ENCODE results near the gene DLGAP1. TPM values are rescaled to one million over a fixed set of nuclear protein-coding genes. Genes with fewer than 3 reads are reported as not detected.

DLGAP1 gene
- total RNA-seq, 1 experiment from 2014 or later, result 0.14 TPM

- in situ Hi-C loops (cut with HindIII; ENCODE audit: low pct_unique_long_range_greater_than_20kb, low sequenced_read_pairs), result no loop called here
- no peak for DNase-seq (ENCODE audit: low read depth)
Observed at GRCh38 chr18:3910512-3910911, 544.6 kb downstream of the DLGAP1 start.

GRCh38 chr18:3907955-3908354 is 547.2 kb downstream of the DLGAP1 start:
- no peak for DNase-seq (ENCODE audit: low read depth)
- in situ Hi-C loops (cut with HindIII; ENCODE audit: low pct_unique_long_range_greater_than_20kb, low sequenced_read_pairs), result no loop called here

DNA sequence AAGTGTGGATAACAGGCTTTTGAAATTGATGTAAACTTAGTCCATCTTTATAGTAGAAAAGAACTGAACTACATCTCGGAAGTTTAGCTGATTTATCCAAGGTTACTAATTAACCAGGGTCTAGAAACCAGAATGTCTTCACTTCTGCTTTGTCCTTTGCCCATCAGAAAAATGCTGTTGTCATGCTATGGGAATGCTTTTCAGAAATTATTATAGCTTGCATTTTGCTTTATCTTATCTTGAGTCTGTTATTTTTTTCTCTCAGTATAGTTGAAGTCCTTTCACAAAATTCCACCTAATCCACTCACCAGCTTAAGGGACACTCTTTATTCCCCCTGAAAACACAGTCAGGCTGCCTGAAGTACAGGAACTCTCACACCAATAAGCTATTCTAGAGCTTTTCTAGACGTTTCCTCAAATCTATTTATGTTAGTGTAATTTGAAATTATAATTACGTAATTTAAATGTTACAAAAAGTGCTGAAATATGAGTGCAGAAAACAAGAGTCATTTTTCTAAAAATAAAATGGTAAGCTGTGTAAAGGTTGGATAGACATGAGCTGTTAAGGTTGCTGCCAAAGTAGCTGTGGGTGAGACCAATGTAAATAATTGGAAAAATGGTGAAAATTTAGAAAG is 548.9 kb downstream of the DLGAP1 start:
- no peak for DNase-seq (ENCODE audit: low read depth)
- in situ Hi-C loops (cut with HindIII; ENCODE audit: low pct_unique_long_range_greater_than_20kb, low sequenced_read_pairs), result no loop called here

DNA sequence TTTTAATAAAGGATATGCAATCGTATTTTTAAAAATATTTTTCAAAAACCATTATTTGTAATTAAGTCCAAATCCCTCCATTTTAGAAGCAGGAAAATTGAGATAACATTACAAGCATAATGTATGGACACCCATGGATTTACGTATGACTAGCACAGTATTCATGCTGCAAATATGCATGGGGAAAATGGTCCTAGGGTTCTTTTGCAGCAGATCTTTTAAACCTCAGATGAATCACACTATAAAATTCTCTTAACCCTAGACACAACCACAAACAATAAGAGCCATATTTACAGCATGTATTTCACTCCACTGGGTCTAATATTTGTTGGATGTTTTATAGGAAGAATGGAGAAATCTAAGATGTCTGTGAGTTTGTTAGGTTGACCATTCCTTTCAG is 551.8 kb downstream of the DLGAP1 start:
- no peak for DNase-seq (ENCODE audit: low read depth)
- in situ Hi-C loops (cut with HindIII; ENCODE audit: low pct_unique_long_range_greater_than_20kb, low sequenced_read_pairs), result no loop called here

GRCh38 chr18:3902676-3903075 is 552.4 kb downstream of the DLGAP1 start:
- DNase-seq (ENCODE audit: low read depth), result no peak
- in situ Hi-C loops (cut with HindIII; ENCODE audit: low pct_unique_long_range_greater_than_20kb, low sequenced_read_pairs), result no loop called here

DNA sequence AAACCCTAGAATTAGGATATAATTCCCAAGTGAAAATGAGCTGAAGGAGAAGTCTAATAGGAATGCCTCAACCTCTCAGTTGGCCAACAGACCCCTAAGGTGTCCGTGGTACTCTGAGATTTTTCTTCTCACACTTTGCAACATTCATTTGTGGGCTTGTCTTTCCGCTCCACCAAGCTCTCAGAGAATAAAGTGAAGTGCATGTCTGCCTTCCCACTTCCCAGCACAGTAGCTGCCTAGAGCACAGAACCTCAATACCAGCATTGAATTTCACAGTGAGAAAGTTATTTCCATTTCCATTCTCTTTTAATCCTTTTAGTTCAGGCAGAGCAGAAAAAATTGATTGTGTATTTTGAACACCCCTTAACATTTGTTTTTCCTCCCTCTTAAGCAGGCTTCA is 553.3 kb downstream of the DLGAP1 start:
- in situ Hi-C loops (cut with HindIII; ENCODE audit: low pct_unique_long_range_greater_than_20kb, low sequenced_read_pairs), result no loop called here
- no peak for DNase-seq (ENCODE audit: low read depth)

GRCh38 chr18:3901042-3901441 is 554.1 kb downstream of the DLGAP1 start:
- no peak for DNase-seq (ENCODE audit: low read depth)
- in situ Hi-C loops (cut with HindIII; ENCODE audit: low pct_unique_long_range_greater_than_20kb, low sequenced_read_pairs), result no loop called here

DNA sequence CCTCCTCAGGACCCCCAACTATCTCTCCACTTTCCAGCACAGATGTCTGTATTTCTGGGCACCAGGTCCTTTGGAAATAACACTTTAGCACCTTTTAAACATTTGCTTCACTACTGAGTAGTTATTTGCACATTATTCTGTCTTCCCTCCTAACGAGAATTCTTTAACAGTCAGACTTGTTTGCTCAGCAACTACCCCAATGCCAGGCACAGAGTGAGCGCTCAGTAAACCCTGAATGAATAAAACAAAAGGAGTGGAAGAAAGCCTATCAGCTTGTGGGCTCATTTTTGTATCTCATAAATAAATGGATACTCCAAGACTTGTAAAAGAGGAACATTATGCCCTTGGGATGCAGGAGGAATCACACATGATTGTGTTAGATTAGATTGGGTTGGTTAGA is 554.8 kb downstream of the DLGAP1 start:
- in situ Hi-C loops (cut with HindIII; ENCODE audit: low pct_unique_long_range_greater_than_20kb, low sequenced_read_pairs), result no loop called here
- DNase-seq (ENCODE audit: low read depth), result no peak

DNA sequence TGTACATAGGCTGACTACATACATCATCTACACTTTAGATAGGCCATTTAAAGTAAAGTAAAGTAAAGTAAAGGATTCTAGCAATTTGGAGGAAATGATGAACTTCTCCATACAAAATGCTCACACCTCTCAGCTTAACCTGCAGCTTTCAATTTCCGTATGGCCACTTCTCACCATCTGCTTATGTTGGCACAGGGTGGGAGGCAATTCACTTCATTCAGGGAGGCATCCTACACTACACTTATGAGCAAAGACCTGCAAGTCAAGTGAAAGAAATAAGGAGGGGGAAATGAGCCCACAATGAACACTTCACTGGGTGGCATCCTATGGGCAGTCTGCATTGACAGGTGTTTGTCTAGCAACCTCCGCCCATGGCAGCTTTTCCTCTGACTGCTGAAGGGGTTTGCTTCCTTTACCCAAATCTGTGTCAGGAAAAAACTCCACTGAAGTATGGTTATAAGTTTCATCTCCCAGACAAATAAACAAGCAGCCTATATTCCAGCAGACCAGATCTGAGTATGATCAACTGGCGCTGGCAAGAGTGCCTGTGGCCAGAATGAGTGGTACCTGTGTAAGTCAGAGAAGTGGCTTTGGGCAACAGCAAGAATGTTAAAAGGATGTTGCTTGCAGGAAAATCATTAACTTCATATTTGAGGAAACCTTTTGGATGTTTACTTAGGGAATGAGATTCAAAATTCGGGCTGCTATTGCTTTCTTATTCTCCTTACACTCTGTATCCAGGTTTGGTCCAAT is 556.1 kb downstream of the DLGAP1 start:
- in situ Hi-C loops (cut with HindIII; ENCODE audit: low pct_unique_long_range_greater_than_20kb, low sequenced_read_pairs), result no loop called here

DNA sequence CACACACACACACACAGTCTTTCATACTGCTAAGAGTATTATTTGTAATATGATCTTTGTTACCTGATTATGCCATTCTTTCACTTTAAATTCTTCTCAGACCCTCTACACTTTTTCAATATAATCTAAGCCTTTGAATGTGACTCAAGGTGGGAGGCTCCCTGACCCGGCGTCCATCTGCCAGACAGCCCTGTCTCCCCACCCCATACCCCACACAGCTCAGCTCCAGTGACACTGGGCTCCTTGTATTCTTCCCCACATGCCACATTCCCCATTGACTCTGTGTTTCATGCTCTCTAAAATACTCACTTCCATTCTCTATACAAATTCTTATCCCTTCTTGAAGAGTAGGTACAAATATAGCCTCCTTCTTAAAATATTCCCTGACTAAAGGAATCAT is 563.0 kb downstream of the DLGAP1 start:
- in situ Hi-C loops (cut with HindIII; ENCODE audit: low pct_unique_long_range_greater_than_20kb, low sequenced_read_pairs), result no loop called here
- no peak for DNase-seq (ENCODE audit: low read depth)

More for the DNA sequence above, 556.1 kb downstream of the DLGAP1 start:
- DNase-seq (ENCODE audit: low read depth), result no peak

DNA sequence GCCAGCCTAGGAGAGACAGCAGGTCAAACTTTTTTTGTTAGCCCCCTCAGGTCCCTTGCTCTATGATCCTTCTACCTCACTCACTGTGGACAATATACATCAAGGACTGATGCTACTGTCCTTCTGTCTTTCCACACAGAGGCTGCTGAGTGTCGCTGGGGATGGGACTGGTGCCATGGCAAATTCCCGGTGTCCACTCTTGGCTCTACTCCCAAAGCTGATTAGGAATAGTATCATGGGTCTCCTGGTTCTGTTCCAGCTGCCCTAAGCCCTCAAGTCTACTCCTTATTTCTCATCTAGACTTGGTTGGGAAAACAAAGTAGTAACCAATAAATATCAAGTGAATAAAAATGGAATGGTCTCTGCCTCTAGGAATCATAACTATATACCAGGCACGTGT is 563.9 kb downstream of the DLGAP1 start:
- no peak for DNase-seq (ENCODE audit: low read depth)
- in situ Hi-C loops (cut with HindIII; ENCODE audit: low pct_unique_long_range_greater_than_20kb, low sequenced_read_pairs), result no loop called here

GRCh38 chr18:3889803-3890202 is 565.3 kb downstream of the DLGAP1 start:
- in situ Hi-C loops (cut with HindIII; ENCODE audit: low pct_unique_long_range_greater_than_20kb, low sequenced_read_pairs), result no loop called here
- DNase-seq (ENCODE audit: low read depth), result no peak

- in situ Hi-C loops (cut with HindIII; ENCODE audit: low pct_unique_long_range_greater_than_20kb, low sequenced_read_pairs), result no loop called here
- no peak for DNase-seq (ENCODE audit: low read depth)
Observed at GRCh38 chr18:3889121-3889520, 566.0 kb downstream of the DLGAP1 start.

GRCh38 chr18:3886575-3887322 is 568.4 kb downstream of the DLGAP1 start:
- in situ Hi-C loops (cut with HindIII; ENCODE audit: low pct_unique_long_range_greater_than_20kb, low sequenced_read_pairs), result no loop called here
- DNase-seq (ENCODE audit: low read depth), result no peak

- DNase-seq (ENCODE audit: low read depth), result no peak
- in situ Hi-C loops (cut with HindIII; ENCODE audit: low pct_unique_long_range_greater_than_20kb, low sequenced_read_pairs), result no loop called here
Observed at GRCh38 chr18:3885209-3885792, 569.8 kb downstream of the DLGAP1 start.

DNA sequence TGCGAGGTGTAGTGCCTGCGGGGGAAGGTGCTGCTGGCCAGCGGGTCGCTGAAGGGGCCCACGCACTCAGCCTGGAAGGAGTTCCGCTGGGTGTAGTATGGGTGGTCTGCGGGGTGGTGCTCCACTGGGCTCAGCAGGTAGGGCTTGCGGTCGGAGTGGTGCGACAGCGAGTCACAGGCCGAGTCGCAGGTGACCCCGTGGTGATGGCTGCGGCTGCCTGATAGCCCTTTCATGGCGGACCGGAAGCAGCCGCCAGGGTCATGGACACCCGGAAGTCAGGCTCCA is 575.3 kb downstream of the DLGAP1 start:
- no peak for DNase-seq (ENCODE audit: low read depth)
- in situ Hi-C loops (cut with HindIII; ENCODE audit: low pct_unique_long_range_greater_than_20kb, low sequenced_read_pairs), result no loop called here

GRCh38 chr18:3879114-3879835 is 575.8 kb downstream of the DLGAP1 start:
- in situ Hi-C loops (cut with HindIII; ENCODE audit: low pct_unique_long_range_greater_than_20kb, low sequenced_read_pairs), result no loop called here
- DNase-seq (ENCODE audit: low read depth), result no peak

DNA sequence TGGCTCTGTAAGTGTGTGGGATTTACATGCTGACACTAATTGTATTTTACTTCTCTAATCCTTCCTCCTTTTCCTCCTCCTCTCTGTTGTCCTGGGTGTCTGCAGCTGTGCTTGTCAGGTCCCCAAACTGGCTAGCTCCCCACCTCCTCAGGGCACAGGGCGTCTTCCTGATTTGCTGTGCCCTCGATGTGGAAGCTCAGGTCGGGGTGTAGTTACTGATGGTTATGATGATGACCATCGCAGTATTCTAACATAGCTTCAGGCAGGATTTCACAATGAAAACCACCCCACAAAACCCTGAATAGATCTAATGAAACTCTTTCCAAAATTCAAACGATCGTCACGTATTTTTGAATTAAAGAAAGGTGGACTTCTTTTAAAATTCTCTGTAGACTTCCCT is 576.7 kb downstream of the DLGAP1 start:
- in situ Hi-C loops (cut with HindIII; ENCODE audit: low pct_unique_long_range_greater_than_20kb, low sequenced_read_pairs), result no loop called here
- no peak for DNase-seq (ENCODE audit: low read depth)

GRCh38 chr18:3877678-3878077 is 577.4 kb downstream of the DLGAP1 start:
- DNase-seq (ENCODE audit: low read depth), result no peak

More at GRCh38 chr18:3877678-3878077, 577.4 kb downstream of the DLGAP1 start:
- in situ Hi-C loops (cut with HindIII; ENCODE audit: low pct_unique_long_range_greater_than_20kb, low sequenced_read_pairs), result no loop called here
